ENCODE data around the gene CSK.
A peak's percentile ranks its signal among the peaks of the same experiment; 100 is the strongest.

Gene CSK

DNA sequence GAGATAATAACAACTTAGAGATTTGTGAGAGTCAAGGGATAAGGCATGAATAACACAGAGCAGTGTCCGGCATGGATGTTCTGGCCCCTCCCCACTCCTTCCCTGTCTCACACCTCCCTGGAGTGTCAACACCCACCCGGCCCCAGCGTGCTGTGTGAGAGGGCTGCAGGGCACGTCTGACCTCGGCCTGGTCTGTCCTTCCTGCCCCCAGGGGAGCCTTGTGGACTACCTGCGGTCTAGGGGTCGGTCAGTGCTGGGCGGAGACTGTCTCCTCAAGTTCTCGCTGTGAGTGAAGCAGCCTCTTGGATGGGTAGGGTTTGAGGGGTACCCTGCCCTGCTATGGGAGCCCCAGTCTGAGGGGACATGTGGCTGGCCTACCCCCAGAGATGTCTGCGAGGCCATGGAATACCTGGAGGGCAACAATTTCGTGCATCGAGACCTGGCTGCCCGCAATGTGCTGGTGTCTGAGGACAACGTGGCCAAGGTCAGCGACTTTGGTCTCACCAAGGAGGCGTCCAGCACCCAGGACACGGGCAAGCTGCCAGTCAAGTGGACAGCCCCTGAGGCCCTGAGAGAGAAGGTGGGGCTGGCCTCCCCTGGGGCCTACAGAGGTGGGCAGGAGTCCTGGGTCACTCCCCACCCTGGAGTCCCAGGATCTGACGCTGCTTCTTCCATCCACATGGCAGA lies 19.6 kb downstream of the CSK start:
- DNase-seq (ENCODE audit: low spot score), result no peak

DNA sequence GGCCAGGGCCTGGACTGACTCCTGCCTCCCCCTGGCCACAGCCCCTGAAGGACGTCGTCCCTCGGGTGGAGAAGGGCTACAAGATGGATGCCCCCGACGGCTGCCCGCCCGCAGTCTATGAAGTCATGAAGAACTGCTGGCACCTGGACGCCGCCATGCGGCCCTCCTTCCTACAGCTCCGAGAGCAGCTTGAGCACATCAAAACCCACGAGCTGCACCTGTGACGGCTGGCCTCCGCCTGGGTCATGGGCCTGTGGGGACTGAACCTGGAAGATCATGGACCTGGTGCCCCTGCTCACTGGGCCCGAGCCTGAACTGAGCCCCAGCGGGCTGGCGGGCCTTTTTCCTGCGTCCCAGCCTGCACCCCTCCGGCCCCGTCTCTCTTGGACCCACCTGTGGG lies 20.4 kb downstream of the CSK start:
- no peak for DNase-seq (ENCODE audit: low spot score)

DNA sequence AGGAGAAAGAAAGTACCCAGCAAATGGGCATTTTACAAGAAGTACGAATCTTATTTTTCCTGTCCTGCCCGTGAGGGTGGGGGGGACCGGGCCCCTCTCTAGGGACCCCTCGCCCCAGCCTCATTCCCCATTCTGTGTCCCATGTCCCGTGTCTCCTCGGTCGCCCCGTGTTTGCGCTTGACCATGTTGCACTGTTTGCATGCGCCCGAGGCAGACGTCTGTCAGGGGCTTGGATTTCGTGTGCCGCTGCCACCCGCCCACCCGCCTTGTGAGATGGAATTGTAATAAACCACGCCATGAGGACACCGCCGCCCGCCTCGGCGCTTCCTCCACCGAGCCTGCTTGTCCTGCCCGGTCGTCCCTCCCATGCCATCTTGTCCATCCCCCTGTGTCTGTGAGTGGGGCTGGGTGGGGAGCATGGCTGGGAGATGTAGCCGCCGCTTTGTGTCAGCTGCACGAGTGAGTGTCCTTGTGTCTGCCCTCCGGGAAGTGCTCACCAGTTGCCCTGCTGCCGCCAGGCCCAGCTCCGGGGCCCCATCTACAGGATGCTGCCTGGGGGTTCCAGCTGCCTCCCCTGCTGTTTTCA lies 21.1 kb downstream of the CSK start:
- DNase-seq (ENCODE audit: low spot score), result no peak

DNA sequence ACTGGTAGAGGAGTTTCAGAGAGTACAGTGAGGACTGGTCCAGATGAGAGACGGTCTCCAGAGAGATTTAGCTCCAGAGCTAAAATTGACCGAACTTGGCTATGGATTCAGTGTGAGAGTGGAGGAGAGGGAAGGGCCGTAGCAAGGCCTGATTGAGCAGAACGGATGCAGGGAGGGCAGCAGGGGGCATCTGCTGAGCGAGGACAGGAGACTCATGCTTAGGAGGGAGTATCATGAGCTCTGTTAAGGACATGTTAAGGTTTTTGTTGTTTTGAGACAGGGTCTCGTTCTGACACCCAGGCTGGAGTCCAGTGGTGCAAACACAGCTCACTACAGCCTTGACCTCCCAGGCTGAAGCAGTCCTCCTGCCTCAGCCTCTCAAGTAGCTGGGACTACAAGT lies 23.1 kb downstream of the CSK start:
- DNase-seq (ENCODE audit: low spot score), result no peak

DNA sequence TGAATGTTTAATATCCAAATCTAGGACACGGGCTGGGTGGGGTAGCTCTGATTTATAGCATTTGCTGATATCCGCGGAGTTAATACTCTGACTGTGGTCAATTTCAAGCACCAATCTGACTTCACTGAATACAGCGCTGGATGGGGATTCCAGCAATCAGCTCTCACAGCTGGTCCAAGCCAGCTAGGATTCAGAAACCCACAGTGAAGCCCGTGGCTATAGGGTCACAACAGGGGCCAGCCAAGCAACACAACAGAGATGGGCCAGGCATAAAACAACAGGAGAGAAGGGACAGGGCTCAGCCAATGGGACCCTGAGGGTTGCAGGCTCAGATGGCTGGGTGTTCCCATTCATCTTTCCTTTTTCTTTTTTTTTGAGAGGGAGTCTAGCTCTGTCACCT lies 25.4 kb downstream of the CSK start:
- DNase-seq (ENCODE audit: low spot score), result no peak

DNA sequence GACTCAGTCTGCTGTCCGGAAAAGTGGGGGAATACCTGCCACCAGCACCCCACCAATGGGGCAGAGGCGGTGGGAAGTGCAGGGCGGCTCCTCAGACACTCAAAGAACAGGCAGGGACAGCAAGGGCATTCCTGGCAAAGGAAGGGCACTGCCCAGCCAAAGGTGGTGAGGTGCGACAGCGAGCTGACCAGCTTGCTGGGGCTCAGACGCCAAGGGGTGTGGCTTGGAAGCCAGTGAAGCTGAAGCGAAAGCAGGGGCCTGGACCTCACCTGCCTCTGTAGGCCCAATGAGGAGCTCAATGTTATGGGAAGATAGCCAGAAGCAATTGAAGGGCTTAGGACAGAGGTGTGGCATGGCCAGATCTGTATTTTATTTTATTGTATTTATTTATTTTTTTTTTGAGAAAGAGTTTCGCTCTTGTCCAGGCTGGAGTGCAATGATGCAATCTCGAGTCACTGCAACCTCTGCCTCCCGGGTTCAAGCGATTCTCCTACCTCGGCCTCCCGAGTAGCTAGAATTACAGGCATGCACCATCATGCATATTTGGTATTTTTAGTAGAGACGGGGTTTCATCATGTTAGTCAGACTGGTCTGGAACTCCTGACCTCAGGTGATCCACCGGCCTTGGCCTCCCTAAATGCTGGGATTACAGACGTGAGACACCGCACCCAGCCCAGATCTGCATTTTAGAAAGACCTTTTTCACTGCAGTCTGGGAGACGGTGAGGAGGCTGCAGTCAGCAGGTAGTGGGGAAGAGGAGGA lies 26.4 kb downstream of the CSK start:
- no peak for DNase-seq (ENCODE audit: low spot score)

DNA sequence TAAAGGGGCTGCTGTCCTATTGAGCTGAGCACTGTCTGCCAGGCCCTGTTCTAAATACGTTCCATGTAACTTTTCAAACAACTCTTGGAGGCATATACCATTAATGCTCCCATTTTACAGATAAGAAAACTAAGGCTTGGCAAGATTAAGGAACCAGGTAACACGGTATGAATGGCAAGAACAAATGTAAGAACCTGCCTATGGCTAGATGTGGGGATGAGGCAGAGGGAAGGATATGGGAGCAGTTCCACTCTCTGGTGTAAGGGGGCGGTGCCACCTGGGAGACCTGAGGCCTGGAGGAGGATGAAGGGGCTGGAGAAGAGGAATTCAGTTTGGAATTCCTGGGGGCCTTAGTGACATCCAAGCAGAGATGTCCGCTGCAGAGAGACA lies 27.0 kb downstream of the CSK start:
- peak; percentile 55 for DNase-seq (ENCODE audit: low spot score)

DNA sequence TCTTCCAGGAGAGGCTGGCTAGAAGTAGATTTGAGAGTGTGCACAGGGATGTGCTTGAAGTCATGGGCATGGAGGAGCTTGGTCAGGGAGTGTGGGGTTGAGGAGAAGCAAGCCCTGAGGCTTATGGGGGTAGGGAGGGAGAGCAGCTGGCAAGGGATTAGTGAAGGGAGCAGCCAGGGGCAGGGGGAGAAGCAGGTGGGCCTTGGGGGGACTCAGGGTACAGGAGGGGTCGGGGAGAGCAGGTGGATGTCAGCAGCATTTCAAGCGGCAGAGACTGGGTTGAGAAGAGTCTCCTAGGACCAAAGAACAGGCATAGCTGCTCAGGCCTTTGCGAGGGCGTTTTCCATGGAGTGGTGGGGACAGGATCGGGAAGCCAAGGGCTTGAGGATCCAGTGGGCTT lies 27.4 kb downstream of the CSK start:
- DNase-seq (ENCODE audit: low spot score), result no peak

DNA sequence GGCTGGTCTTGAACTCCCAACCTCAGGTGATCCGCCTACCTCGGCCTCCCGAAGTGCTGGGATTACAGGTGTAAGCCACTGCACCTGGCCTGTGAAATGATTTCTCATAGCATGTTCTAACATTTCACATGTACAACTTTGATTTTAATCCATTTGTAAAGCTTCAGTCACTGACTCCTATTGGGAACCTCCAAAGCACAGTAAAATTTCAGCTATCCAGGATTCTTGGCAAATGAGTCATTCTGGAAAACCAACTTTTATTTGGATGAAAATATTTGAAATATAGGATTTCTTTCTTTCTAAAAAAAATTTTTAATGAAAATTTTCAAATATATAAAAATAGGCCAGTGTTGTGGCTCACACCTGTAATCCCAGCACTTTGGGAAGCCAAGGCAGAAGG lies 28.1 kb downstream of the CSK start:
- no peak for DNase-seq (ENCODE audit: low spot score)

DNA sequence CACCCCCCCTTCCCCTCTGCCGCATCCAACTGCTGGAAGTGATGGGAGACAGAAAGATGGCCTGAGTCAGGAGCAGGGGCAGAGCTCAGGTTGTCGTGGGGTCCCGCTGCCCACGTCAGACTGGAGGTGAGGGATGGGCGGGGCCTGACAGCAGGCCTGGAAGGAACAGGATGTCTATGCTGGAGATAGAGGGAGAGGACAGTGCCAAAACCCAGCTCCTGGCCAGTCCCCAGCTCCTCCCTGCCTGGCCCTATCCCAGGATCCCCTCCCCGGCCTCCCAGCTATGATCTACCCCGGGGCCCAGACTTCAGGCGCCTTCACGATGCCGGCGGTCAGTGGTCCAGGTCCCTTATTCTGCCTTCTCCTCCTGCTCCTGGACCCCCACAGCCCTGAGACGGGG lies 30.7 kb downstream of the CSK start, which contains the start of gene LMAN1L:
Gene LMAN1L, plus strand, starts transcription at position 303 of the 400 bp plus-strand sequence. Its CDS starts 20 bp downstream, at position 323.
- no peak for DNase-seq (ENCODE audit: low spot score)

DNA sequence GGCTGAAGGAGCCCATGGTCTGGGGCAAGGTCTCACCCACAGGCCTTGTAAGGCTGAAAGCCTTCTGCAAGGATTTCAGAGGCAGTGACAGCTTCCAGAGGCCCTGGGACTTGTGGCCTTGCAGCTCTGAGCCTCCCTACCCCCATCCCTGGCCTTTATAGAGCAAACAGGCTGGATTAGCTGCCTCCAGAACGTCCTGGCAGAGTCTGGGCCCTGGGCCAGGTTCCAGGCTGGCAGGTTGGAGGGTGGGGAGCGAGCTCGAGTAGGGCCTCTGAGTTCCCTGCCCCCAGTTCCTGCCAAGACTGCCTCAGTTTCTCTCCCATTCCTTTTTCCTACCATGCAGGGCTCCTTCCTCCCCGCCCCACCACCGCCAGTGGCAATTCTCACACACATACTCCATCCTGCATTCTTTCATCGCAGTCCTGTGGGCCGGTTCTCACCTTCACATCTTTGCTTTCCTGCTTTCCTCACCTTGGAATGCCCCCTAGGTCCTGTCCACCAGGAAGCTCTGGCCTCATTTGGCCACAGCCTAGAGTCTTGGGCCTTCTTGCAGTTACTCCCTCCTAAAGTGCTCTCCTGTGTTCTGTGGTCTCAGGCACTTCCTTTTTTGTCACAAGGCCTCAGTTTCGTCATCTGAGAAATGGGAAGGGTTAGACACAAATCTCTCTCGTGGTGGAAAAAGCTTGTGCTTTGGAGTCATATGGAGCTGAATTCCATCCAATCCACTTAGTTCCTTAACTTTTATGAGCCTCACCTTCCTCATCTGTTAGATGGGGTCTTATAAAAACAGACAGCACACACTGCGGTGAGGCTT lies 33.4 kb downstream of the CSK start:
- DNase-seq (ENCODE audit: low spot score), result no peak

DNA sequence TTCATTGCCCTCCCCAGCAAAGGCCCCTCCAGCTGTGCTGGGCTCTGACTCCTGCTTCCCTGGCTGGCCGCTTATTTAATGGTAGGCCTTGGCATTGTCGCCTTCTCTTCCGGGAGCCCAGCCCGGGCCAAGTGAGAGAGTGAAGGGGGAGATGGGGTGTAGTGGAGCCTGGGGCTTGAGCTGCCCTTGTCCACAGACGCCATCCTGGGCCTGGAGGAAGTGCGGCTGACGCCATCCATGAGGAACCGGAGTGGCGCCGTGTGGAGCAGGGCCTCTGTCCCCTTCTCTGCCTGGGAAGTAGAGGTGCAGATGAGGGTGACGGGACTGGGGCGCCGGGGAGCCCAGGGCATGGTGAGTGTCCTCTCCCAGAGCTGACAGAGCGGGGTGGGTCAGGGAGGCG lies 34.1 kb downstream of the CSK start:
- no peak for DNase-seq (ENCODE audit: low spot score)

DNA sequence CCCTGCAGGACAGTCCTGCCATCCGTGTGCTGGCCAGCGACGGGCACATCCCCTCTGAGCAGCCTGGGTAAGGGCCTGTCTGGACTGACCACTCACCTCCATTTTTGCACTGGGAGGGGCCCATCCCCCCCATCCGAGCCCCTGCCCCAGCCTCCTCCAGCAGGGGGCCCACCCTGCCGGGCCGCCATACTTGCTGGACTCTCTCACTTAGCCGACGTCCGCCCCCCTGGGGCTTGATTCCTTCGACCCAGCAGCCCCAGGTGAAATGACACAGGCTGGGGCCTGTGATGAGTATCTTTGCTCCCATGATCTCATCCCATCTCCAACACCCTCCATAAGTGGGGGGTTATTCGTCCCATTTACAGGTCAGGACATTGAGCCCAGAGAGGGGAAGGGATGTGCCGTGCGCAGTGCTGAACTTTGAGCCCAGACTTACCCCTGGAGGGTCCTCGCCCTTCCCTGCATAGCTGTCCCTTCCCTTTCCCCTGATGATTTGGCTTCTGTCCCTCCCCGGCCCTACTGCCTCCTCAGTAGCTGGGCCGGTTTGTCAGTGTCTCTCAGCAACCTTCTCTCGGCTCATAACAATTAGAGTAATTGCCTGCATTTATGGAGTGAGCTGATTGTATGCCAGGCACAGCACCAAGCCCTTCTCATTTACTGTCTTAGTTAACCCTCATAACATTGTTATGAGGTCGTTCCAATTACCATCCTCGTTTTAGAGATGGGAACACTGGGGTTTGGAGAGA lies 34.9 kb downstream of the CSK start:
- no peak for DNase-seq (ENCODE audit: low spot score)

DNA sequence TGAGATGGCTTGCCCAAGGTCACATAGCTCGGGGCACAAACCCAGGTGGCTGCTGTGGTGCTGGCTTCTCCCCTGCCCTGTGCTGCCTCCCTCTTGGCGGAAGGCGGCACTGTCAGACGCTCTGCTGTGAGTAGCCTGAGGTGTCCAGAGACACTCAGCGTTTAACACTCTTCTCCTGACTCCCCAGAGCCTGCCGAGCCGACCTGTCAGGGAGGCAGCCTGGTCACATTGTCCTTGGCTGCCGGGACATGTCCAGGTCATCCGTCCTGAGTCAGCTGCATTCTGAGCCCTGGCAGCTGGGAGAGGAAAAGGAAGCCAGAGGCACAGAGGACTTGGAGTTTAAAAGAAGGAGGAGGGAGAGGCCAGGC lies 35.5 kb downstream of the CSK start:
- DNase-seq (ENCODE audit: low spot score), result peak; percentile 56

DNA sequence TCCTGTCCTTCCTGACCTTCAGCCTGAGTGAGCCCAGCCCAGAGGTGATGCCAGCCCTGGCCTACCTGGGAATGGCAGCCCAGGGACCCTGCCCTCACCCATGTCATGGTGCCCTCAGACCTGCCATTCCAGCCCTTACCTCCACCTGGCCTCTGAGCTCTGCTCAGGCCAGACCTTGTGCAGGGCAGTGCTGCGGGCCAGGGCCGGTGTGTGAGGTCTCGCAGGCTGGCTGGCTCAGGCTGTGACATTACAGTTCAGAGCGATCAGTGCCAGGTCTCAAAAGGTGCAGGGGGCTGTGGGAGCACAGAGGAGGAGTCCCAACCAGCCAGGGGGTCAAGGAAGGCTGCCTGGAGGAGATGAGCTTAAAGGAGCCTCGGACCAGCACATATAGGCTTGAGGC lies 38.2 kb downstream of the CSK start:
- no peak for DNase-seq (ENCODE audit: low spot score)

DNA sequence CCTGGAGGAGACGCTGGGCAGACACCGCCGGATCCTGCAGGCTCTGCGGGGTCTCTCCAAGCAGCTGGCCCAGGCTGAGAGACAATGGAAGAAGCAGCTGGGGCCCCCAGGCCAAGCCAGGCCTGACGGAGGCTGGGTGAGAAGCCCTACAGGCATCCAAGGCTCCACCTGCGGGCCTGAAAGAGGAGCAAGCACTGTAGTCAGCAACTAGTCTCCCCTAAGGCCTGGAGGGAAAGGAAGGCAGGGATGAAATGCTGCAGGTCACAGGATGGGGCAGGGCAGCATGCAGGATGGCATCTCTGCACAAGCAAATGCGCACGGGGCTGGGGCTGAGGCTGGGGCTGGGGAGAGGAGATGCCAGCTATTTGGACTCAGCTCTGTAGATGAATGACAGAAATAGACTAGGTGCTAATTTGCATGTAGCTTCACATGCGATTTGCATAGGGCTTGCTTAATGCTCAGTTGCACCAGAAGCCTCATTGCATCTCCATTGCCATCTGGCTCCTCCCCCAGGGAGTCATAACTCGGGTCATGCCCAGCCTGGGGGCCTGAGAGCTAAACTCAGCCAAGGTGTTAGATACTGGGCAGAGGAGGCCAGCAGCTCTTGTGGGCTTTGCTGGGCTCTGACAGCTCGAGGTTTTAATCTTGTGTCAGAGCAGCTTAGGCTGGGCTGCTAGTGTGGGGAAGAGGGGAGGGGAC lies 39.4 kb downstream of the CSK start:
- peak; percentile 59 for DNase-seq (ENCODE audit: low spot score)

DNA sequence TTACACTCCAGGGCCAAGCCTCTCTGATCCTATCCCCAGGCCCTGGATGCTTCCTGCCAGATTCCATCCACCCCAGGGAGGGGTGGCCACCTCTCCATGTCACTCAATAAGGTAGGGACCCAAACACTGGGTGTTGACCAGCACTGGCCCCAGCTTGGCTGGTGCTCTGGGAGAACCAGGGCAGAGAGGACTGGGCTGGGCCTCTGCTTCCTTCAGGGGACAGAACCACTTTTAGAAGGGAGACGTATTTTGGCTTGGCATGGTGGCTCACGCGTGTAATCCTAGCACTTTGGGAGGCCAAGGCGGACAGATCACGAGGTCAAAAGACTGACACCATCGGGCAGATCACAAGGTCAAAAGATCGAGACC lies 39.9 kb downstream of the CSK start:
- DNase-seq (ENCODE audit: low spot score), result no peak

DNA sequence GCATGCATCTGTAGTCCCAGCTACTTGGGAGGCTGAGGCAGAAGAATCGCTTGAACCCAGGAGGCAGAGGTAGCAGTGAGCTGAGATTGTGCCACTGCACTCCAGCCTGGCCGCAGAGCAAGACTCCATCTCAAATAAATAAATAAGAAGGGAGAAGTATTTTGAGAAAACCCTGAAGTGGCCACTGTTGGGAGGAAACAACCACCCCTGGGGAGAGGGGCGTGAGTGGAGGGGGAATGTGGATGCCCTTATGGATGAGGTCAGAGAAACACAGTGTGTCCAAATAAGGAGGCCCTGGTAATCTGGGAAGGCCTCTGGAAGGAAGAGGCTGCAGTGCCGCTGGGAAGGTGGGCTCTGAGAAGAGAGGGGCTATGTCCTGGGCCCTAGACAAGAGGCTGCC lies 40.4 kb downstream of the CSK start:
- DNase-seq (ENCODE audit: low spot score), result no peak

DNA sequence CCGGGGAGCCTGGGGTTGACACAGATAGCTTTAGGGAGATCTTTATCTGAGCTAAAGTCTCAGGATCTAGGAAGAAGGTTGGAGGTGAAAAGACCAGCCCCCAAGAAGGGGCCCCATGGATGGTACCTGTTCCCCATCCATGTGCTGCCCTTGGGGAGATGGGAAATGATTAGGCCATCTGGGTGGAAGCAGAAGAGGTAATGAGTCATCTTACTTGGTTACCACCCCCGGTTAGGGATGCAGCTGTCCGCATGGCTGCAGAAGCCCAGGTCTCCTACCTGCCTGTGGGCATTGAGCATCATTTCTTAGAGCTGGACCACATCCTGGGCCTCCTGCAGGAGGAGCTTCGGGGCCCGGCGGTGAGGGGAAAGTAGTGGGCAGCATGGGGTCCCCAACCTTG lies 41.4 kb downstream of the CSK start:
- no peak for DNase-seq (ENCODE audit: low spot score)

DNA sequence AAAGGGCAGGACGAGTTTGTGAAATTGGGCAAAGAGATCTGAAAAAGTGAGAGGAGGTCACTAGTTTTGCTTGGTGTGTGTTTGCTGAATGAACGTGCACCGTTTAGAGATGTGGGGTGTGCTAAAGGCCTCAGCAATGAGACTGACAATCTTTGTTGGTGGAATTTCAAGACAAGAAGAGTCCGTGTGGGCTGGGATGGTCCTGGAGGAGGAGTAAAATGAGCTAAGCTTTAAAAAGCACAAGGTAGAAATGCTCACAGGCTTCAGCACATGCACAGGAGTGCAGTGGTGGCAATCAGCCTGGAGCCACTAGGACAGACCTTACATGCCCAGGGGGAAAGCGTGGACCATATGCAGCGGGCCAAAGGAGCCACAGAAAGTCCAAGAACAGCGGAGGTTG lies 43.1 kb downstream of the CSK start:
- no peak for DNase-seq (ENCODE audit: low spot score)

DNA sequence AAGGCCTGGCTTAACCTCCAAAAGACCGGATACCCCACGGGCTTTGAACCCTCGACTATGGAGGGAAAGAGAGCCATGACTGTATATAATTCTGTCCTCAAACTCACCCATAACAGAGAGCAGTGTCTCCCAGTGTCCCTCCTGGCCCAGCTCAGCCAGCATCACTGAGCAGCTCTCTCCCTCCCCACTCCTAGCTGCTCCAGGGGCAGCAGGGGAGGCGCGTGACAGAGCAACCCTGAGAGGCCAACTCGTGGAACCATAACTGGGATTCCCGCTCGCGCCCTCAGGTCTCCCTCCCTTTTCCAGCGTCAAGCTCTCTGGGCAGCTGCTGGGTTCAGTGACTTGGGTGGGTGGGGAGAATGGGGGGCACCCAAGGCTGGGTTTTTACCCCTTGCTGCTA lies 44.0 kb downstream of the CSK start:
- no peak for DNase-seq (ENCODE audit: low spot score)

Data from iPS-NIHi11 (cell line).